Measurements from ENCODE around the gene LNX2.

DNA sequence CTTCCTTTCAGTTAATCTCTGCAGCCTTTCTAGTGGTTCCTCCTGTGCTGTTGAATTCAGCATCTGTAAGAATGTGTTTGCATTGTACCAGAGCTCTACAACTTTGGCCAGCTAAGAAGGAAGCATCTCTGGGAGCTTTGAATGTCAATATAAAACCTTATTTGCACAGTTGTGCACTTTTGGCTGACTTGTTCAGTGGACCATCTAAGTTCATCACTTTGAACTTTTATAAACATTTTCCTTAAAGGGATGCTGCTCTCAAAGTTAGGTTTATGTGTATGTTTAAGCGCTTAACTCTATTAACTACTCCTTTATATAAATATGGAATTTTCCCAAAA lies 16.9 kb upstream of the LNX2 start:
- TF ChIP-seq CEBPB (IDR thresholded peaks at IDR 0.05; ENCODE audit: low read depth, low read length), result no peak
- TF ChIP-seq POLR2A (IDR thresholded peaks at IDR 0.05; ENCODE audit: low read depth, low read length), result no peak
- no peak for TF ChIP-seq NFE2L2 (IDR thresholded peaks at IDR 0.05; ENCODE audit: low read depth, low read length)
- TF ChIP-seq RCOR1 (IDR thresholded peaks at IDR 0.05; ENCODE audit: insufficient replicate concordance, low read length), result no peak
